GM12878 (cell line): ENCODE data around the gene SLC35E1.

Experiments used
- EP300 ChIP-seq, 2 experiments: fragments of 150-350 bp in 1 of 2; IDR thresholded peaks; 2 replicates each; pipeline ENCODE4 v1.6.1; 2011 to 2012; ENCODE audit warnings: low read depth in 2 of 2, low read length in 2 of 2, borderline replicate concordance in 1 of 2, improper control_type of control experiment in 1 of 2, inconsistent platforms in 1 of 2; ENCODE audit not compliant: control insufficient read depth in 1 of 2
- FOXM1 ChIP-seq: IDR thresholded peaks from 2 replicates; pipeline ENCODE4 v1.6.1; 2012; ENCODE audit warnings: low read depth, mild to moderate bottlenecking, inconsistent platforms, low read length, moderate library complexity
- PAX8 ChIP-seq: fragments of 450-650 bp; IDR thresholded peaks from 2 replicates; pipeline ENCODE4 v1.6.1; 2017; ENCODE audit warnings: mild to moderate bottlenecking, moderate library complexity
- POLR2A ChIP-seq: IDR thresholded peaks from 2 replicates; pipeline ENCODE4 v1.6.1; 2011; ENCODE audit warnings: low read depth, mild to moderate bottlenecking, low read length
- TF ChIP-seq, protein P1 (sequence below), 3 experiments: IDR thresholded peaks in 2 of 3; conservative IDR thresholded peaks in 1 of 3; 2 replicates each; pipeline ENCODE4 v1.5.1; 2011; ENCODE audit warnings: low read depth in 3 of 3, low read length in 3 of 3, mild to moderate bottlenecking in 3 of 3, control low read depth in 2 of 3, moderate library complexity in 2 of 3, inconsistent platforms in 1 of 3, mixed read lengths in 1 of 3; ENCODE audit not compliant: control insufficient read depth in 2 of 3, insufficient read depth in 1 of 3; ENCODE audit errors: extremely low read depth in 1 of 3
- TF ChIP-seq, protein P2 (sequence below): fragments of 450-650 bp; IDR thresholded peaks from 2 replicates; pipeline ENCODE4 v1.6.1; 2014; ENCODE audit warnings: mild to moderate bottlenecking

GRCh38 chr19:16572332-16573211 is at the start of gene SLC35E1:
- TF ChIP-seq PAX8: no peak
- TF ChIP-seq FOXM1: no peak
- peak; percentile 94 for TF ChIP-seq POLR2A
- TF ChIP-seq EP300 (IDR thresholded peaks at IDR 0.05; ENCODE audit: borderline replicate concordance in 1 of 2, control insufficient read depth in 1 of 2, low read depth in 2 of 2, low read length in 2 of 2): no peak
- TF ChIP-seq, protein P1, sequence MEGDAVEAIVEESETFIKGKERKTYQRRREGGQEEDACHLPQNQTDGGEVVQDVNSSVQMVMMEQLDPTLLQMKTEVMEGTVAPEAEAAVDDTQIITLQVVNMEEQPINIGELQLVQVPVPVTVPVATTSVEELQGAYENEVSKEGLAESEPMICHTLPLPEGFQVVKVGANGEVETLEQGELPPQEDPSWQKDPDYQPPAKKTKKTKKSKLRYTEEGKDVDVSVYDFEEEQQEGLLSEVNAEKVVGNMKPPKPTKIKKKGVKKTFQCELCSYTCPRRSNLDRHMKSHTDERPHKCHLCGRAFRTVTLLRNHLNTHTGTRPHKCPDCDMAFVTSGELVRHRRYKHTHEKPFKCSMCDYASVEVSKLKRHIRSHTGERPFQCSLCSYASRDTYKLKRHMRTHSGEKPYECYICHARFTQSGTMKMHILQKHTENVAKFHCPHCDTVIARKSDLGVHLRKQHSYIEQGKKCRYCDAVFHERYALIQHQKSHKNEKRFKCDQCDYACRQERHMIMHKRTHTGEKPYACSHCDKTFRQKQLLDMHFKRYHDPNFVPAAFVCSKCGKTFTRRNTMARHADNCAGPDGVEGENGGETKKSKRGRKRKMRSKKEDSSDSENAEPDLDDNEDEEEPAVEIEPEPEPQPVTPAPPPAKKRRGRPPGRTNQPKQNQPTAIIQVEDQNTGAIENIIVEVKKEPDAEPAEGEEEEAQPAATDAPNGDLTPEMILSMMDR (IDR thresholded peaks at IDR 0.05 in 2 of 3, conservative IDR thresholded peaks at IDR 0.05 in 1 of 3; ENCODE audit: control insufficient read depth in 2 of 3, extremely low read depth in 1 of 3, insufficient read depth in 1 of 3, low read depth in 3 of 3, low read length in 3 of 3): no peak
- TF ChIP-seq, protein P2, sequence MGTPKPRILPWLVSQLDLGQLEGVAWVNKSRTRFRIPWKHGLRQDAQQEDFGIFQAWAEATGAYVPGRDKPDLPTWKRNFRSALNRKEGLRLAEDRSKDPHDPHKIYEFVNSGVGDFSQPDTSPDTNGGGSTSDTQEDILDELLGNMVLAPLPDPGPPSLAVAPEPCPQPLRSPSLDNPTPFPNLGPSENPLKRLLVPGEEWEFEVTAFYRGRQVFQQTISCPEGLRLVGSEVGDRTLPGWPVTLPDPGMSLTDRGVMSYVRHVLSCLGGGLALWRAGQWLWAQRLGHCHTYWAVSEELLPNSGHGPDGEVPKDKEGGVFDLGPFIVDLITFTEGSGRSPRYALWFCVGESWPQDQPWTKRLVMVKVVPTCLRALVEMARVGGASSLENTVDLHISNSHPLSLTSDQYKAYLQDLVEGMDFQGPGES: no peak
